Gastroesophageal sphincter (tissue), 4 donors: ENCODE results near the gene PPP1R7. TPM values are rescaled to one million over a fixed set of nuclear protein-coding genes. Genes with fewer than 3 reads are reported as not detected.

ENCODE experiments used
- ATAC-seq: fragments of 150-250 bp; one replicate; pipeline ENCODE4 v1.9.1; 2016; ENCODE audit warnings: mild to moderate bottlenecking, moderate library complexity
- H3K27ac ChIP-seq, 4 donors: fragments of 200-600 bp; sonication (generic) in 3 of 4; 1 replicate in 3 of 4; 2 replicates in 1 of 4; pipeline ENCODE4 v1.5.1; 2016 to 2019
- H3K27me3 ChIP-seq: fragments of 200-600 bp; sonication (generic); one replicate; pipeline ENCODE4 v1.5.1; 2019
- H3K36me3 ChIP-seq, 2 donors: fragments of 200-600 bp; sonication (generic); one replicate each; pipeline ENCODE4 v1.5.1; 2019; ENCODE audit warnings: control low read depth in 1 of 2
- H3K4me1 ChIP-seq, 3 donors: fragments of 200-600 bp; sonication (generic); 1 replicate in 2 of 3; 2 replicates in 1 of 3; pipeline ENCODE4 v1.5.1; 2016 to 2019; ENCODE audit warnings: control low read depth in 2 of 3
- H3K4me3 ChIP-seq, 2 donors: fragments of 200-600 bp; sonication (generic); one replicate each; pipeline ENCODE4 v1.5.1; 2019; ENCODE audit warnings: mild to moderate bottlenecking in 1 of 2, moderate library complexity in 1 of 2
- H3K9me3 ChIP-seq, 3 donors: fragments of 200-600 bp; sonication (generic); one replicate each; pipeline ENCODE4 v1.5.1; 2017 to 2019; ENCODE audit warnings: control low read depth in 2 of 3
- CTCF ChIP-seq, 4 experiments: fragments of 200-600 bp in 2 of 4; fragments of 450-650 bp in 2 of 4; sonication (generic) in 1 of 4; IDR thresholded peaks; one replicate each; pipeline ENCODE4 v1.5.1; 2017 to 2019; ENCODE audit warnings: antibody characterized with exemption in 4 of 4, mild to moderate bottlenecking in 2 of 4, moderate library complexity in 2 of 4
- EP300 ChIP-seq: sonication (generic); formaldehyde crosslinking; IDR thresholded peaks from one replicate; pipeline ENCODE4 v1.6.1; 2017; ENCODE audit warnings: antibody characterized with exemption, mild to moderate bottlenecking
- POLR2A ChIP-seq, 2 donors: fragments of 450-650 bp; IDR thresholded peaks; one replicate each; pipeline ENCODE4 v1.6.1; 2017; ENCODE audit warnings: antibody characterized with exemption in 2 of 2, mild to moderate bottlenecking in 2 of 2, moderate library complexity in 1 of 2
- POLR2AphosphoS5 ChIP-seq: sonication (generic); formaldehyde crosslinking; IDR thresholded peaks from one replicate; pipeline ENCODE4 v1.6.1; 2017; ENCODE audit warnings: antibody characterized with exemption
- WGBS, 2 donors: methylation state at CpG; one replicate each; pipeline ENCODE4 v1.1.5; 2018; ENCODE audit warnings: low coverage in 1 of 2; 5-methylcytosine and 5-hydroxymethylcytosine counted together
- total RNA-seq, 4 donors: library from RNA; depleted of rRNA; stranded (reverse); fragments of >200 nt; gene quantifications; one replicate each; pipeline ENCODE4 v1.1.0, GENCODE V29; 2016

The PPP1R7 gene
- total RNA-seq, 4 donors from 2014 or later = 62.3 to 90.7 (median 73.3) TPM

- H3K4me3 ChIP-seq = no peak overlapping the region
- H3K36me3 ChIP-seq = peaks cover 0 to 43% of the 10 kb centered on the region in 2 donors
- no peaks in the 10 kb centered on the region for H3K4me1 ChIP-seq
- H3K9me3 ChIP-seq = no peaks in the 10 kb centered on the region
- no peaks in the 10 kb centered on the region for H3K27me3 ChIP-seq
- no peak overlapping the region for H3K27ac ChIP-seq
- 84 to 88% methylated on average over 6 to 7 of the region's 24 CpGs for WGBS, 2 donors
- no peak for ATAC-seq
- TF ChIP-seq EP300 (no peak), CTCF (IDR thresholded peaks at IDR 0.05) (no peak), POLR2AphosphoS5 (no peak), POLR2A (IDR thresholded peaks at IDR 0.05) (no peak)
These were observed 10.5 kb upstream of the PPP1R7 start for GRCh38 chr2:241139531-241140444.

GRCh38 chr2:241140445-241140840 is 9.8 kb upstream of the PPP1R7 start:
- H3K27me3 ChIP-seq = no peaks in the 10 kb centered on the region
- no peak for ATAC-seq
- no peak overlapping the region for H3K27ac ChIP-seq
- H3K4me3 ChIP-seq = no peak overlapping the region
- no peaks in the 10 kb centered on the region for H3K4me1 ChIP-seq
- WGBS, 2 donors = 85% methylated on average over 4 of the region's 10 CpGs; no CpG with 5 or more reads in 1 of the 2 donors
- H3K9me3 ChIP-seq = no peaks in the 10 kb centered on the region
- H3K36me3 ChIP-seq = peaks cover 0 to 43% of the 10 kb centered on the region in 2 donors
- no peak for TF ChIP-seq POLR2AphosphoS5
- no peak for TF ChIP-seq POLR2A (IDR thresholded peaks at IDR 0.05)
- no peak for TF ChIP-seq CTCF (IDR thresholded peaks at IDR 0.05)
- no peak for TF ChIP-seq EP300

- H3K27me3 ChIP-seq = no peaks in the 10 kb centered on the region
- WGBS, 2 donors = 93 to 97% methylated on average over 11 to 12 of the region's 14 CpGs
- ATAC-seq = no peak
These were observed 9.0 kb upstream of the PPP1R7 start for GRCh38 chr2:241141214-241141770.

GRCh38 chr2:241142063-241142462 is 8.2 kb upstream of the PPP1R7 start:
- TF ChIP-seq POLR2A (IDR thresholded peaks at IDR 0.05) (no peak), EP300 (no peak), CTCF (IDR thresholded peaks at IDR 0.05) (no peak), POLR2AphosphoS5 (no peak)
- H3K4me3 ChIP-seq = no peak overlapping the region
- H3K27me3 ChIP-seq = no peaks in the 10 kb centered on the region
- WGBS, 2 donors = 93 to 100% methylated on average over 1 to 3 of the region's 6 CpGs
- H3K4me1 ChIP-seq = no peaks in the 10 kb centered on the region
- peaks cover 0 to 34% of the 10 kb centered on the region in 2 donors for H3K36me3 ChIP-seq
- no peak for ATAC-seq
- no peaks in the 10 kb centered on the region for H3K9me3 ChIP-seq
- H3K27ac ChIP-seq = no peak overlapping the region

More at GRCh38 chr2:241141214-241141770, 9.0 kb upstream of the PPP1R7 start:
- Histone ChIP-seq H3K27ac (no peak overlapping the region), H3K4me3 (no peak overlapping the region), H3K36me3 (peaks cover 0 to 40% of the 10 kb centered on the region in 2 donors), H3K9me3 (no peaks in the 10 kb centered on the region), H3K4me1 (no peaks in the 10 kb centered on the region)
- TF ChIP-seq CTCF (IDR thresholded peaks at IDR 0.05) = no peak
- TF ChIP-seq POLR2A (IDR thresholded peaks at IDR 0.05) = no peak
- no peak for TF ChIP-seq POLR2AphosphoS5
- TF ChIP-seq EP300 = no peak
